Tibial nerve (tissue), 3 donors: ENCODE results near the gene SPDL1.

Experiments used
- POLR2A ChIP-seq, 2 donors: fragments of 450-650 bp; IDR thresholded peaks; one replicate each; pipeline ENCODE4 v1.6.1; 2017; ENCODE audit warnings: antibody characterized with exemption in 2 of 2, mild to moderate bottlenecking in 2 of 2, moderate library complexity in 2 of 2
- TF ChIP-seq, protein P1 (sequence below), 5 experiments: fragments of 200-600 bp in 3 of 5; fragments of 450-650 bp in 2 of 5; sonication (generic) in 3 of 5; IDR thresholded peaks; one replicate each; pipeline ENCODE4 v1.5.1; 2016 to 2019; ENCODE audit warnings: antibody characterized with exemption in 5 of 5, mild to moderate bottlenecking in 3 of 5, moderate library complexity in 2 of 5

DNA sequence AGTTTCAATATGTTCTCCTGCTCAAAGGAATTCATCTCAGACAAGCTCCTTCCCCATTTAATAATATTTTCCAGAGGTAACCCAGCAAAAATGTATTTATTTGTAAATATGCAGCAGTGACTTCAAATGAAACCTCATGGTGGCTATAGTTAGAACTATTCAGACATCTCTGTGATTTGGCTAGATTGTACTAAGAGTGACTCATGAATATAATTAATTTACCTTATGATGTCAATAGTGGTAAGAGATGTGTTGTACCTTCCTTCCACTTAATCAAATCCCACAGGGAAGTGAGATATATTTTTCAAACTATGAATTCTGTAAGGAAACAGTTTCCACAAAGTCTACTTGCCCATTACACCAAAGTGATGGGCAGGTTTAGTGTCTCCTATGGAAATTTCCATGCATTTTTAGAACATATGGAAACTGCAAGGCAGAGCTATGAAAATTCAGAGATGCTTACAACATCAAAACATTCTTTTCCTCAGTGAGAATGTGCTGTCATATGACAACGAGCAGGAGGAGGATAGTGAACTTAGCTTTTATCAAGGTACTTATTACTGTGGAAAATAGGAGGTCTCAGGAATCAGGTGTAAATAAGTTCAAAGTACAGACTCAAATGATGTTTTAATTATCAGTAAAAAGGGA, 34.0 kb upstream of the SPDL1 start:
- TF ChIP-seq, protein P1, sequence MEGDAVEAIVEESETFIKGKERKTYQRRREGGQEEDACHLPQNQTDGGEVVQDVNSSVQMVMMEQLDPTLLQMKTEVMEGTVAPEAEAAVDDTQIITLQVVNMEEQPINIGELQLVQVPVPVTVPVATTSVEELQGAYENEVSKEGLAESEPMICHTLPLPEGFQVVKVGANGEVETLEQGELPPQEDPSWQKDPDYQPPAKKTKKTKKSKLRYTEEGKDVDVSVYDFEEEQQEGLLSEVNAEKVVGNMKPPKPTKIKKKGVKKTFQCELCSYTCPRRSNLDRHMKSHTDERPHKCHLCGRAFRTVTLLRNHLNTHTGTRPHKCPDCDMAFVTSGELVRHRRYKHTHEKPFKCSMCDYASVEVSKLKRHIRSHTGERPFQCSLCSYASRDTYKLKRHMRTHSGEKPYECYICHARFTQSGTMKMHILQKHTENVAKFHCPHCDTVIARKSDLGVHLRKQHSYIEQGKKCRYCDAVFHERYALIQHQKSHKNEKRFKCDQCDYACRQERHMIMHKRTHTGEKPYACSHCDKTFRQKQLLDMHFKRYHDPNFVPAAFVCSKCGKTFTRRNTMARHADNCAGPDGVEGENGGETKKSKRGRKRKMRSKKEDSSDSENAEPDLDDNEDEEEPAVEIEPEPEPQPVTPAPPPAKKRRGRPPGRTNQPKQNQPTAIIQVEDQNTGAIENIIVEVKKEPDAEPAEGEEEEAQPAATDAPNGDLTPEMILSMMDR (IDR thresholded peaks at IDR 0.05): no peak
- no peak for TF ChIP-seq POLR2A (IDR thresholded peaks at IDR 0.05)
